ENCODE measurements around the gene CTRL.
"Not testable (repeated sequence)": the region's sequence is repeated elsewhere in the genome, so short reads cannot be mapped to it uniquely, and the experiment has no call there.

CTRL gene

GRCh38 chr16:67917852-67918236 lies 13.8 kb downstream of the CTRL start:
- no peak overlapping the region for H3K27ac Mint-ChIP-seq
- H3K4me3 Mint-ChIP-seq: no peak overlapping the region
- H3K36me3 Mint-ChIP-seq: peaks cover 2% of the 10 kb centered on the region
- H3K9me3 Mint-ChIP-seq: no peaks in the 10 kb centered on the region
- CTCF ChIA-PET: interaction anchor here (0.7 to 2.4 kb wide), 5 partner anchors 11 to 101 kb away, joined by 3 to 10 read pairs (median 6); no protein-coding TSS in a partner anchor
- no peaks in the 10 kb centered on the region for H3K27me3 Mint-ChIP-seq
- no peak for DNase-seq
- H3K4me1 Mint-ChIP-seq: peaks cover 14% of the 10 kb centered on the region

- CTCF ChIA-PET: interaction anchor here (0.7 to 7.6 kb wide), 6 partner anchors 11 to 101 kb away, joined by 3 to 39 read pairs (median 7); partner anchors contain the start of gene NRN1L
- Mint-ChIP-seq H3K36me3 (peaks cover 2% of the 10 kb centered on the region), H3K4me3 (no peak overlapping the region)
Measured at GRCh38 chr16:67917140-67917851, 14.4 kb downstream of the CTRL start.

GRCh38 chr16:67915831-67916723 lies 15.6 kb downstream of the CTRL start:
- Mint-ChIP-seq H3K4me3 (no peak overlapping the region), H3K9me3 (no peaks in the 10 kb centered on the region), H3K27me3 (no peaks in the 10 kb centered on the region), H3K4me1 (peaks cover 12% of the 10 kb centered on the region), H3K36me3 (peaks cover 2% of the 10 kb centered on the region), H3K27ac (no peak overlapping the region)
- no peak for DNase-seq
- CTCF ChIA-PET: interaction anchor here (0.7 to 7.6 kb wide), 5 partner anchors 11 to 395 kb away, joined by 3 to 39 read pairs (median 4); partner anchors contain the start of gene NRN1L

More at GRCh38 chr16:67917140-67917851, 14.4 kb downstream of the CTRL start:
- H3K27ac Mint-ChIP-seq: no peak overlapping the region
- H3K9me3 Mint-ChIP-seq: no peaks in the 10 kb centered on the region
- DNase-seq: no peak
- H3K4me1 Mint-ChIP-seq: peaks cover 14% of the 10 kb centered on the region
- H3K27me3 Mint-ChIP-seq: no peaks in the 10 kb centered on the region

- CTCF ChIA-PET: interaction anchor here (0.6 to 7.6 kb wide), 5 partner anchors 12 to 394 kb away, joined by 3 to 39 read pairs (median 3); partner anchors contain the start of gene NRN1L
- DNase-seq, H3K27ac Mint-ChIP-seq, H3K27me3 Mint-ChIP-seq, H3K36me3 Mint-ChIP-seq, H3K4me3 Mint-ChIP-seq, H3K9me3 Mint-ChIP-seq: not testable (repeated sequence)
- peaks cover 15% of the 10 kb centered on the region for H3K4me1 Mint-ChIP-seq
Measured at GRCh38 chr16:67915496-67915769, 16.2 kb downstream of the CTRL start.

GRCh38 chr16:67914758-67915495 lies 16.7 kb downstream of the CTRL start:
- Mint-ChIP-seq H3K4me3 (no peak overlapping the region), H3K9me3 (no peaks in the 10 kb centered on the region), H3K27me3 (no peaks in the 10 kb centered on the region), H3K36me3 (peaks cover 8% of the 10 kb centered on the region), H3K27ac (no peak overlapping the region), H3K4me1 (peaks cover 20% of the 10 kb centered on the region)
- CTCF ChIA-PET: interaction anchor here (0.6 to 7.6 kb wide), 6 partner anchors 12 to 394 kb away, joined by 3 to 39 read pairs (median 3); partner anchors contain the start of gene NRN1L
- DNase-seq: no peak

DNA sequence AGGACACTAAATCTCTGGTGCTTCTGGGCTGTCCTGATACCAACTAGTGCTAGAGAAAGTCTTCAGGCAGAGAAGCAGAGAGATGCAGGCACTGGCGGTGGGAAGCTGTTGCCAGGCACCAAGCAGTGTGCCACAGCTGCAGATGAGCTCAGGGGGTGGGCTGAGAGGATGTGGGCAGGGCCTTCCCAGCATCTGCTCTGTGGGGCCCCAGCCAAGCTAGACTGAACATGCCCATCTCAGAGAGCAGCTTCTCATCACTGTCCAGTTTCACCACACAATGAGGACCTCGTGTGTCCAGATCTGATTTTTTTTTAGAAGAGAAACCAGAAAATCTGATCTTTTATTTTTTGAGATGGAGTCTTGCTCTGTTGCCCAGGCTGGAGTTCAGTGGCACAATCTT lies 21.5 kb downstream of the CTRL start:
- Mint-ChIP-seq H3K27ac (no peak overlapping the region), H3K36me3 (peaks cover 15% of the 10 kb centered on the region), H3K4me1 (peaks cover 21% of the 10 kb centered on the region), H3K27me3 (no peaks in the 10 kb centered on the region), H3K9me3 (no peaks in the 10 kb centered on the region), H3K4me3 (no peak overlapping the region)
- CTCF ChIA-PET: interaction anchor here (0.6 to 7.6 kb wide), 4 partner anchors 27 to 389 kb away, joined by 3 to 39 read pairs (median 6); partner anchors contain the start of gene NRN1L
- peak; percentile 55 for DNase-seq

GRCh38 chr16:67909056-67909742 lies 22.5 kb downstream of the CTRL start:
- Mint-ChIP-seq H3K36me3 (peaks cover 15% of the 10 kb centered on the region), H3K4me1 (peaks cover 18% of the 10 kb centered on the region), H3K9me3 (no peaks in the 10 kb centered on the region), H3K27ac (no peak overlapping the region), H3K27me3 (no peaks in the 10 kb centered on the region), H3K4me3 (no peak overlapping the region)
- DNase-seq: no peak
- CTCF ChIA-PET: interaction anchor here (7.6 kb wide), 1 partner anchor 26 kb away, joined by 39 read pairs; the partner anchor contains the start of gene NRN1L

DNA sequence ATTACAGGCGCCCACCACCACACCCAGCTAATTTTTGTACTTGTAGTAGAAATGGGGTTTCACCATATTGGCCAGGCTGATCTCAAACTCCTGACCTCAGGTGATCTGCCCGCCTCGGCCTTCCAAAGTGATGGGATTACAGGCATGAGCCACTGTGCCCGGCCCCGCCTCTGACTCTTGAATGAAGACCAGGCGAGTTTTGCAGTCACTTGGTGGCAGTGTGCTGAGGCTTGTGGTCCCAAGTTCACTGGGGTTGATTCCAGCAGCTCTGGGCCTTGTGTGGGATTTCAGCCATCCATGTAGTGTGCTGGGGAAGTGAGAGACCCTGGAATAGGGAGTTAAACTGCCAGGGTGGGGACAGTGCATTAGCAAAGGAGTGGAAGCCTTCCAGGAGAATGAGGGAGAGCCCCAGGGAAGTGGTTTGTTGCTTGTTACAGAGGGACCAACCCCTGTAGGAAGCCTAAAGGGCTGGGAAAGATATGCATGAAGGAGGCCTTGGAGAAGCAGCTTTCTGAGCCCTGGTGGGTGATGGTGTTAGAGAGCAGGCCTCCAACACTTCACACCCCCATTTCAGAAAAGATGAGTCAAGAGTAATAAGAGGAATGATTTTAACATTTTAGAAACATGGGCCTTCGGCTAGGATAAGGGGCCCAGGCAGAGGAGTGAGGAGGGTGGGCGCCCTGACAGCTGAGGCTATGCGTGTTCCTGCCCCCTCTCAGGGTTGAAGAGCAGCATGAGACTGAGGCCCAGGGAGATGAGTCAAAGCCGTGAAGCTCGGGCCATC lies 24.1 kb downstream of the CTRL start:
- Mint-ChIP-seq H3K9me3 (no peaks in the 10 kb centered on the region), H3K36me3 (peaks cover 17% of the 10 kb centered on the region), H3K27ac (no peak overlapping the region), H3K4me3 (no peak overlapping the region), H3K4me1 (peaks cover 18% of the 10 kb centered on the region), H3K27me3 (no peaks in the 10 kb centered on the region)
- DNase-seq: no peak
- CTCF ChIA-PET: interaction anchor here (1.1 kb wide), 1 partner anchor 23 kb away, joined by 4 read pairs; no protein-coding TSS in a partner anchor

GRCh38 chr16:67902831-67903230 lies 28.8 kb downstream of the CTRL start:
- CTCF ChIA-PET: interaction anchor here (0.8 kb wide), 1 partner anchor 18 kb away, joined by 3 read pairs; no protein-coding TSS in a partner anchor
- Mint-ChIP-seq H3K27ac (no peak overlapping the region), H3K27me3 (no peaks in the 10 kb centered on the region)

GRCh38 chr16:67901734-67902133 lies 29.9 kb downstream of the CTRL start:
- no peaks in the 10 kb centered on the region for H3K9me3 Mint-ChIP-seq
- peaks cover 9% of the 10 kb centered on the region for H3K4me1 Mint-ChIP-seq
- H3K4me3 Mint-ChIP-seq: no peak overlapping the region
- CTCF ChIA-PET: interaction anchor here (1.0 to 1.3 kb wide), 2 partner anchors 18 to 229 kb away, joined by 3 read pairs; no protein-coding TSS in a partner anchor
- no peaks in the 10 kb centered on the region for H3K27me3 Mint-ChIP-seq
- no peak overlapping the region for H3K27ac Mint-ChIP-seq
- peaks cover 5% of the 10 kb centered on the region for H3K36me3 Mint-ChIP-seq
- DNase-seq: no peak

More at GRCh38 chr16:67902831-67903230, 28.8 kb downstream of the CTRL start:
- Mint-ChIP-seq H3K4me3 (no peak overlapping the region), H3K9me3 (no peaks in the 10 kb centered on the region), H3K36me3 (peaks cover 5% of the 10 kb centered on the region), H3K4me1 (peaks cover 5% of the 10 kb centered on the region)
- DNase-seq: no peak

GRCh38 chr16:67897231-67897630 lies 34.4 kb downstream of the CTRL start:
- peaks cover 1% of the 10 kb centered on the region for H3K36me3 Mint-ChIP-seq
- no peak overlapping the region for H3K27ac Mint-ChIP-seq
- CTCF ChIA-PET: interaction anchor here (1.3 to 2.3 kb wide), 3 partner anchors 14 to 81 kb away, joined by 3 to 8 read pairs (median 3); partner anchors contain the start of gene NRN1L
- H3K9me3 Mint-ChIP-seq: no peaks in the 10 kb centered on the region
- H3K4me1 Mint-ChIP-seq: peaks cover 33% of the 10 kb centered on the region
- no peaks in the 10 kb centered on the region for H3K27me3 Mint-ChIP-seq
- no peak overlapping the region for H3K4me3 Mint-ChIP-seq
- no peak for DNase-seq

GRCh38 chr16:67893743-67894399 lies 37.8 kb downstream of the CTRL start:
- H3K36me3 Mint-ChIP-seq: peaks cover 1% of the 10 kb centered on the region
- H3K4me3 Mint-ChIP-seq: peak overlapping the region; percentile 97
- no peaks in the 10 kb centered on the region for H3K27me3 Mint-ChIP-seq
- H3K27ac Mint-ChIP-seq: peak overlapping the region; percentile 98
- CTCF ChIA-PET: interaction anchor here (0.6 to 2.5 kb wide), 5 partner anchors 10 to 77 kb away, joined by 3 to 14 read pairs (median 3); partner anchors contain the start of gene NRN1L
- no peaks in the 10 kb centered on the region for H3K9me3 Mint-ChIP-seq
- no peak for DNase-seq
- peaks cover 30% of the 10 kb centered on the region for H3K4me1 Mint-ChIP-seq

Data from activated naive CD4-positive, alpha-beta T cell treated with anti-CD3 and anti-CD28 coated beads, Interleukin-2, amount 10 ng/mL, durations not matched to agents 7 days and 5 days (primary cell).